ENCODE results near the gene DDX11.
"Not testable (repeated sequence)": the region's sequence is repeated elsewhere in the genome, so short reads cannot be mapped to it uniquely, and the experiment has no call there.

The DDX11 gene

DNA sequence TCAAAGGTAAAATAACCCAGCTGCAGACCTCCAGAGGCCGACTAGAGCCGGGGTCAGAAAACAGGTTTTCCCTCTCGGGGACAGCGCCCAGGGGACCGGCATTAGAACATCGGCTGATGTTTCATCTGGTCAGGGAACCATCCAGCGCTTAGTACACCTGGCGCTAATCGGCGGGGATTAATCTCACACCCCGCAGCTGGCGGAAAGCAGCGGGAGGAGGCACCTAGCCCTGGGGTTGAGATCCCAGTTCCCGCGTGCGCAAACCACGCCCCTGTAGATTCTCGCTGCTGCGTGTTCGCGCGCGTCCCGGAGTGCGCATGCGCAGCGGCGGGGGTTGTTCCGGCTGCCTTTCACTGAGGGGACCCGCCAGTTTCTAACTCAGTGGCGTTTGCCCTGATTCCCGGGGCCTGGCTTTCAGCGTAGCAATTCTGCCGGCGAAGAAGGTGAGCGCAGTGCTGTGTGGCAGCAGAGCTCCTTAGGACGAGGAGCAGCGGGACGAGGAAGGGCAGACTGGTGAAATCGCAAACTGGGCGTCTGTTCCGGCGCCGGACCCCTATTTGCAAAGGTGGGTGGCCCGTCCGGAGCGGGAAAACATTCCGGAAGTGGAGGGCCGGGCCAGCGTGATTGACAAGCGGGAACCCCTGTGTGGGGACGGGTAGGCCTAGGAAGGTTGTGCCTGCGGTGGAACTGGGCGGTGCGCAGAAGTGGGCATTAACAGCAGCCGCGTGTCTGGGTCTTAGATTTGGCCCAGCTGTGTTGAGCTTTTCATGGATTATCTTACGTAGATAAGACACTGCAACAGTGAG lies at the start of gene DDX11:
TSS of gene DDX11 (plus strand) at position 334 of the 806 bp plus-strand sequence. CDS start 4,534 bp downstream, outside the sequence.
- DNase-seq = peak; percentile 93

- DNase-seq = no peak
These were observed 47.5 kb upstream of the DDX11 start for GRCh38 chr12:31026202-31026601.

GRCh38 chr12:31027006-31027405 lies 46.7 kb upstream of the DDX11 start:
- DNase-seq = not testable (repeated sequence)

DNA sequence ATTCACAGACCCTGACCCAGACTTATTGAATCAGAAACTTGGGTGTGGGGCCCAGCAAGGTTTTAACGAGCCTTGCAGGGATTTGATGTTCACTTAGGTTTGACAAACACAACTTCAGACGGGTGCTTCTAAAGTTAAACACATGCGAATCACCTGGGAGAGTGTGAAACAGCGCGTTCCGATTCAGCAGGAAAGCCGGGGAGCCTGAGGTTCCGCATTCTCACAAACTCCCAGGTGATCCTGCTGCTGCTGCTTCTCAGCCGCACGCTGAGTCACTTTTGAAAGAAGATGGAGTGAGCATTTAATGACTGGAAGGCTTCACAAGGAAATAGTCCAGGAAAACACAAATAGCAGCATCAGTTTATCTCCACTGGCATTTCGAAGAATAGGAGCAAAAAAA lies 44.2 kb upstream of the DDX11 start:
- DNase-seq = no peak

- no peak for DNase-seq
These were observed 43.6 kb upstream of the DDX11 start for GRCh38 chr12:31029916-31030562.

- DNase-seq = no peak
These were observed 41.7 kb upstream of the DDX11 start for GRCh38 chr12:31031951-31032335.

- no peak for DNase-seq
These were observed 40.5 kb upstream of the DDX11 start for GRCh38 chr12:31033146-31033545.

- DNase-seq = no peak
These were observed 40.0 kb upstream of the DDX11 start for GRCh38 chr12:31033681-31034080.

GRCh38 chr12:31034372-31034771 lies 39.3 kb upstream of the DDX11 start:
- DNase-seq = no peak

DNA sequence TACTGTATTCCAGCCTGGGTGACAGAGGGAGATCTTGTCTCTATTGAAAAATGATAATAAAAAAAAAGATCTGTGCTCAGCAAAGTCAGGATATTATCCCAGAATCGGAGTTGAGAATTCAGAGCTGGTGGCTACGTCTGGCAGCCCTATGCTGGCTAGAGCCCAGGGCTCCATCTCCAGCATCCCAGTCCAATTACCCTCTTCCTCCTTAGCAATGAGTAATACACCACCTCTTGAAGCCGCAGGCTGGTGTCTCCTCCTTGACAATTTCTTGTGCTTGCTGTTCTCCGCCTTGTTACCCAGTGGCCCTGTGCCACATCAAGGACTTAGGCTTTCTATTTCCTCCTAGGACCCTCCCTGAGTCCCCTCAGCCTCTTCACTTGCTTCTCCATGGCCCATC lies 38.4 kb upstream of the DDX11 start:
- DNase-seq = no peak

DNA sequence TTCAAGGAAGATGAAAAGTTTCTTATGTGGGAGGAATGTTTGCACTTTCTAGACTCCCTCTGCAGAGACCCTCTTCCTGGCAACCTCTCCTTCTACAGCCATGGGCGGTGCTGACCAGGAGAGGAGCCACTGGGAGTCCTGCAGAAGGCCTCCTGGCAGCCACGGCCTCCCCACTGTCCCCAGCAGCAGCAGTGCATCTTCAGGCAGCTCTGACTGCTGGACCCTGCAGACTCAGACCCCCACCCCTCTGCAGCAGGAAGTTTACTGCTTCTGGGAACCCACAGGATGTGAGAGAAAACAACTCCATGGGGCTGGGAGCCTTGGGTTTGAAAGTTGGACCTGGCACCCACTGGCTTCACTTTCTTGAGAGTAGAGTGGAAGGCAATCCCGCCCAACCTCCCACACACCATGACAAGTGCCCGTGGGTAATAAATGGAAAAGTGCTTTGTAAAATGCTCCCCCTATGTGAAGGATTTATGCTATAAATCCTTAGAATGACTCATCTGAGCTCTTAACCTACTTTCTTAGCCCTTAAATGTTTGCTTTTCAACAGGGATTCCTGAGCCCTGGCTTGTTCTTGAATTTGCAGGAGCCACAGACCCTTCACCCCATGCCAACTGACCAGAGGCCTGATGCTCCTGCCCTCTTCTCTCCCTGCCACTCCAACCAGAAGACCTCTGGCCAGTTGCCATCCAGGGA lies 37.5 kb upstream of the DDX11 start:
- DNase-seq = no peak

GRCh38 chr12:31037028-31037427 lies 36.6 kb upstream of the DDX11 start:
- no peak for DNase-seq

- no peak for DNase-seq
These were observed 35.7 kb upstream of the DDX11 start for GRCh38 chr12:31037931-31038330.

- DNase-seq = no peak
These were observed 32.6 kb upstream of the DDX11 start for GRCh38 chr12:31041033-31041564.

- DNase-seq = not testable (repeated sequence)
These were observed 23.5 kb upstream of the DDX11 start for GRCh38 chr12:31050143-31050542.

- DNase-seq = not testable (repeated sequence)
These were observed 23.1 kb upstream of the DDX11 start for GRCh38 chr12:31050548-31050947.

GRCh38 chr12:31051692-31052091 lies 22.0 kb upstream of the DDX11 start:
- not testable (repeated sequence) for DNase-seq

DNA sequence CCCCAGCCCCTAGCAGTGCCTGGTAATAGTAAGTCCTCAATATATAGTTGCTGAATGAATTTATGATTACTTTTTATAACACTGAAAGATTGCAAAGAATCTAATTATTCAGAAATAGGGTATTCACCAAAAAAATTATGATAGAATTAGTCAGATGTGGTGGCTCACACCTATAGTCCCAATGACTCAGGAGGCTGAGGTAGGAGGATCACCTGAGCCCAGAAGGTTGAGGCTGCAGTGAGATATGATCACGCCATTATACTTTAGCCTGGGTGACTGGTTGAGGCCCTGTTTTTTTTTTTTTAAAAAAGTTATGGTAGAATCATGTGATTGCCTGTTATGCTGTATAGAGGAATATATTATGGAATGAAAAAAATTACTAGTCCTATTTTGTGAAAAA lies 21.5 kb upstream of the DDX11 start:
- not testable (repeated sequence) for DNase-seq

DNA sequence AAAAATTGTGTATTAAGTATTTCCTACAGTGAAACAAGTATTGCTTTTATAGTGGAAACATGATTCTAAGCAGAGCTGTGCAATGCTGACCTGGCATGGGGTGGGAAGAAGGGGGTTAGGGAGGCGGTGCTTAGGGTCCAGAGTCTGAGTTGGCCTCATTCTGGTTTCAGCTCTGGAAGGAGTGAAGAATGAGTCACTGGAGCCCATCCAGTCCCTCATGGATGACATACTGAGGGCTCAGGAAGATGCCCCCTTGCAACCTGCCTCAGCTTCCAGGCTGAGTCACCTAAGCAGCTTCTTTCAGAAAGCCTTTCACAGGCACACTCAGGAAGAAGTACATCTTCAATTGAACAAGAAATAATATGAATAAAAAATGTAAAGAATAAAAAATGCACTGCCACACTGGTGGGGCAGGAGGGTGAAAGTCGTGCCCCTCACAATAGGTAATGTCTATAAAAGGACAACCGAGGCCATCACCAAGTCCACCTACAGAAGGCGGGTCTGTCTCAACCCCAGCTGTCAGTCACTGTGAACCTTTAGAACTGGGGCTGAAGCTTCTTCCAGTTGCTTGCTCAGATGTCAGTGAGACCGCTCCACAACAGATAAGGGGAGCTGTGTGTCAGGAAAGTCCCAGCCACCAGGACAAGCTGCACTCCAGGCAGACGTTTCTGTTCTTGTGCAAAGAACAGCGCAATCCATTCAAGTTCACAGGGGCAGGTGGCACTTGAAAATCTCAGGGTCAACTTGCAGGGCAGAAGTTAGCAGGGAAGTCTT lies 20.8 kb upstream of the DDX11 start:
- DNase-seq = not testable (repeated sequence)

GRCh38 chr12:31053944-31054343 lies 19.7 kb upstream of the DDX11 start:
- DNase-seq = not testable (repeated sequence)

DNA sequence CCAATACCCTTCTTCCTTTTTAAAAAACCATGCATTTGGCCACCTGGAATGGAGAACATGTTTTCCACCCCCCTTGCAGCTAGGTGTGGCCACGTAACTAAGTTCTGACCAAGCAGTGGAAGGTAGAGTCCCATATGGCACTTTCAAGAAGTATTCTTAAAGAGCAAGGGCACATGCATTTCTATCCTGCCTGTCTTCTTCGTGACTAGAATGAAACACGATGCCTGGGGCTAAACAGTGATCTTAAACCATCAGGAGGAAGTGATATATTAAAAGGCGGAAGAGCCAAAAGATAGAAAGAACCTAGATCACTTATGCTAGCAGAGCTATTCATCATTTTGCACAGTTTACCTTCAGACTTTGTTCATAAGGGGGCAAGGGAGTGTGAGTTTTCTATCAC lies 16.0 kb upstream of the DDX11 start:
- no peak for DNase-seq

GRCh38 chr12:31066196-31066595 lies 7.5 kb upstream of the DDX11 start:
- not testable (repeated sequence) for DNase-seq

DNA sequence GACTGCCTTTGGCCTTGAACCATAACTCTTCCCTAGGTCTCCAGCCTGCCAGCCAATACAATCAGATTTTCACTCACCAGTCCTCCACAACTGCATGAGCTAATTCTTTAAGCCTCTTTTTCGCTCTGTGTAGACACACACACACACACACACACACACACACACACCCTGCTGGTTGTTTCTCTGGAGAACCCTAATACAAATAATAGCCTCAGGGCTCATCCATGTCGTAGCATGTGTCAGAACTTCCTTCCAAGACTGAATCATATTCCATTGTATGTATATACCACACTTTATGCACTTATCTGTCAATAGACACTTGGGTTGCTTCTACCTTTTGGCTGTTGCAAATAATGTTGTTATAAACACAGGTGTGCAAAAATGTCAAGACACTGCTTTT lies 6.0 kb upstream of the DDX11 start:
- DNase-seq = not testable (repeated sequence)
